Panc1 (cell line): Measurements from ENCODE around the gene TACR1. TPM values are rescaled to one million over a fixed set of nuclear protein-coding genes. Genes with fewer than 3 reads are reported as not detected.

Experiments used
- ATAC-seq: fragments of 200-7000 bp; cut with Tn5 transposase; 2 replicates; pipeline ENCODE4 v1.9.1; 2020; ENCODE audit warnings: mild to moderate bottlenecking, moderate library complexity
- BruUV-seq: library from RNA; stranded (reverse); fragments of 400-500 nt; replicated peaks from 2 replicates; lab custom pipeline; 2021; lab: Mats Ljungman, UMichigan
- CTCF ChIA-PET: fragments of 300-600 bp; sonication (Branson Sonifier 250); formaldehyde crosslinking; loops from one replicate; lab custom pipeline; 2022; ENCODE audit warnings: antibody characterized with exemption; lab: Charles Lee
- POLR2A ChIA-PET: fragments of 300-600 bp; sonication (Branson Sonifier 250); formaldehyde crosslinking; loops from one replicate; lab custom pipeline; 2022; ENCODE audit warnings: antibody characterized with exemption; lab: Charles Lee
- DNase-seq: peaks from one replicate; pipeline ENCODE4 v3.0.0-alpha.2; 2010; ENCODE audit warnings: low read depth, low spot score
- H3K27ac ChIP-seq: 2 replicates; pipeline ENCODE4 v1.5.1; 2011; ENCODE audit warnings: mild to moderate bottlenecking, low read length, inconsistent platforms
- H3K27me3 ChIP-seq: fragments of 200-500 bp; sonication (Bioruptor generic); 2 replicates; pipeline ENCODE4 v1.6.0; 2014; ENCODE audit warnings: low read length, inconsistent platforms; ENCODE audit not compliant: control insufficient read depth, insufficient read depth
- H3K36me3 ChIP-seq: fragments of 200-500 bp; sonication (Bioruptor generic); 2 replicates; pipeline ENCODE4 v1.5.1; 2014; ENCODE audit warnings: inconsistent platforms, mild to moderate bottlenecking, low read length, moderate library complexity; ENCODE audit not compliant: control insufficient read depth, insufficient read depth
- H3K4me1 ChIP-seq: 2 replicates; pipeline ENCODE4 v1.5.1; 2011; ENCODE audit warnings: inconsistent platforms, mild to moderate bottlenecking, low read length, moderate library complexity; ENCODE audit not compliant: control insufficient read depth, insufficient read depth
- H3K4me3 ChIP-seq, 2 experiments: 2 replicates each; pipeline ENCODE4 v1.5.1; 2011 to 2012; ENCODE audit warnings: low read depth in 2 of 2, low read length in 2 of 2, mild to moderate bottlenecking in 2 of 2, inconsistent platforms in 1 of 2, moderate library complexity in 1 of 2
- H3K9me3 ChIP-seq: fragments of 200-500 bp; sonication (Bioruptor generic); 2 replicates; pipeline ENCODE4 v1.5.1; 2014; ENCODE audit warnings: low read depth, mild to moderate bottlenecking, inconsistent platforms, low read length, moderate library complexity; ENCODE audit not compliant: control insufficient read depth, insufficient read depth
- POLR2AphosphoS5 ChIP-seq: IDR thresholded peaks from 2 replicates; pipeline ENCODE4 v1.6.1; 2012; ENCODE audit warnings: mild to moderate bottlenecking, low read depth, low read length, moderate library complexity
- REST ChIP-seq, 2 experiments: IDR thresholded peaks; 2 replicates each; pipeline ENCODE4 v1.6.1; 2011 to 2012; ENCODE audit warnings: low read depth in 2 of 2, control low read depth in 1 of 2, low read length in 1 of 2, mild to moderate bottlenecking in 1 of 2, moderate library complexity in 1 of 2; ENCODE audit not compliant: insufficient read depth in 1 of 2
- SIN3A ChIP-seq: IDR thresholded peaks from 2 replicates; pipeline ENCODE4 v1.6.1; 2012; ENCODE audit warnings: low read depth, mild to moderate bottlenecking, low read length, moderate library complexity, borderline replicate concordance; ENCODE audit not compliant: insufficient read depth
- TCF7L2 ChIP-seq: IDR thresholded peaks from 2 replicates; pipeline ENCODE4 v1.6.1; 2011; ENCODE audit warnings: mild to moderate bottlenecking, low read depth, low read length, inconsistent platforms
- in situ Hi-C: cut with HindIII; loops from 2 replicates; pipeline ENCODE4 v1.10.0; 2016; ENCODE audit warnings: low sequenced_read_pairs, low pct_unique_long_range_greater_than_20kb
- intact Hi-C: fragments of 100-400 bp; cut with micrococcal nuclease; formaldehyde crosslinking; loops from one replicate; pipeline ENCODE4 v1.10.0; 2022; ENCODE audit not compliant: unreplicated experiment
- total RNA-seq: library from RNA; stranded (reverse); gene quantifications from one replicate; pipeline ENCODE4 v1.2.1, GENCODE V29; 2021; ENCODE audit not compliant: unreplicated experiment
- TF ChIP-seq, protein P1 (sequence below): fragments of 450-650 bp; IDR thresholded peaks from 2 replicates; pipeline ENCODE4 v1.5.1; 2017; ENCODE audit warnings: mild to moderate bottlenecking

TACR1 gene
- total RNA-seq, 1 experiment from 2014 or later = not detected

GRCh38 chr2:75135776-75136400 lies 63.4 kb downstream of the TACR1 start:
- Histone ChIP-seq H3K36me3 (no peaks in the 10 kb centered on the region), H3K4me1 (no peaks in the 10 kb centered on the region), H3K4me3 (no peak overlapping the region), H3K27me3 (no peaks in the 10 kb centered on the region; the same call in 1 of the 2 replicates), H3K9me3 (no peaks in the 10 kb centered on the region), H3K27ac (no peak overlapping the region)
- POLR2A ChIA-PET = no interaction called here
- DNase-seq (no peak), ATAC-seq (no peak)
- intact Hi-C loops = no loop called here
- TF ChIP-seq SIN3A (no peak), REST (IDR thresholded peaks at IDR 0.05; ENCODE audit: insufficient read depth in 1 of 2, low read depth in 2 of 2, low read length in 1 of 2) (no peak), TCF7L2 (no peak), POLR2AphosphoS5 (no peak)
- TF ChIP-seq, protein P1, sequence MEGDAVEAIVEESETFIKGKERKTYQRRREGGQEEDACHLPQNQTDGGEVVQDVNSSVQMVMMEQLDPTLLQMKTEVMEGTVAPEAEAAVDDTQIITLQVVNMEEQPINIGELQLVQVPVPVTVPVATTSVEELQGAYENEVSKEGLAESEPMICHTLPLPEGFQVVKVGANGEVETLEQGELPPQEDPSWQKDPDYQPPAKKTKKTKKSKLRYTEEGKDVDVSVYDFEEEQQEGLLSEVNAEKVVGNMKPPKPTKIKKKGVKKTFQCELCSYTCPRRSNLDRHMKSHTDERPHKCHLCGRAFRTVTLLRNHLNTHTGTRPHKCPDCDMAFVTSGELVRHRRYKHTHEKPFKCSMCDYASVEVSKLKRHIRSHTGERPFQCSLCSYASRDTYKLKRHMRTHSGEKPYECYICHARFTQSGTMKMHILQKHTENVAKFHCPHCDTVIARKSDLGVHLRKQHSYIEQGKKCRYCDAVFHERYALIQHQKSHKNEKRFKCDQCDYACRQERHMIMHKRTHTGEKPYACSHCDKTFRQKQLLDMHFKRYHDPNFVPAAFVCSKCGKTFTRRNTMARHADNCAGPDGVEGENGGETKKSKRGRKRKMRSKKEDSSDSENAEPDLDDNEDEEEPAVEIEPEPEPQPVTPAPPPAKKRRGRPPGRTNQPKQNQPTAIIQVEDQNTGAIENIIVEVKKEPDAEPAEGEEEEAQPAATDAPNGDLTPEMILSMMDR = no peak
- BruUV-seq = no TSS peak
- CTCF ChIA-PET = no interaction called here
- in situ Hi-C loops = no loop called here

- no TSS peak for BruUV-seq
- Histone ChIP-seq H3K36me3 (no peaks in the 10 kb centered on the region), H3K9me3 (no peaks in the 10 kb centered on the region), H3K27ac (no peak overlapping the region), H3K27me3 (no peaks in the 10 kb centered on the region), H3K4me1 (no peaks in the 10 kb centered on the region), H3K4me3 (no peak overlapping the region)
- in situ Hi-C loops = no loop called here
- POLR2A ChIA-PET = no interaction called here
- no peak for DNase-seq
- intact Hi-C loops = no loop called here
- ATAC-seq = no peak
- CTCF ChIA-PET = no interaction called here
- TF ChIP-seq TCF7L2 (no peak), REST (IDR thresholded peaks at IDR 0.05; ENCODE audit: insufficient read depth in 1 of 2, low read depth in 2 of 2, low read length in 1 of 2) (no peak), SIN3A (no peak), POLR2AphosphoS5 (no peak)
- TF ChIP-seq, protein P1 = no peak
Measured at GRCh38 chr2:75134860-75135259, 64.5 kb downstream of the TACR1 start.
